ENCODE data around the gene SH3TC1.

Gene SH3TC1

GRCh38 chr4:8213121-8213520 is 14.0 kb downstream of the SH3TC1 start:
- no peak for FAIRE-seq
- no peak for DNase-seq (ENCODE audit: low spot score)

- no peak for FAIRE-seq
- no peak for DNase-seq (ENCODE audit: low spot score)
Observed at GRCh38 chr4:8214136-8214535, 15.0 kb downstream of the SH3TC1 start.

- DNase-seq (ENCODE audit: low spot score) (no peak), FAIRE-seq (no peak)
Observed at GRCh38 chr4:8215001-8215427, 15.9 kb downstream of the SH3TC1 start.

- DNase-seq (ENCODE audit: low spot score) (no peak), FAIRE-seq (no peak)
Observed at GRCh38 chr4:8215641-8216442, 16.8 kb downstream of the SH3TC1 start.

- no peak for FAIRE-seq
Observed at GRCh38 chr4:8216443-8217245, 17.6 kb downstream of the SH3TC1 start.

GRCh38 chr4:8217246-8217511 is 18.1 kb downstream of the SH3TC1 start:
- FAIRE-seq, result no peak

More at GRCh38 chr4:8216443-8217245, 17.6 kb downstream of the SH3TC1 start:
- no peak for DNase-seq (ENCODE audit: low spot score)

GRCh38 chr4:8217871-8218270 is 18.8 kb downstream of the SH3TC1 start:
- DNase-seq (ENCODE audit: low spot score), result no peak
- FAIRE-seq, result no peak

More at GRCh38 chr4:8217246-8217511, 18.1 kb downstream of the SH3TC1 start:
- no peak for DNase-seq (ENCODE audit: low spot score)

- DNase-seq (ENCODE audit: low spot score) (no peak), FAIRE-seq (no peak)
Observed at GRCh38 chr4:8218371-8219031, 19.4 kb downstream of the SH3TC1 start.

GRCh38 chr4:8219236-8219635 is 20.1 kb downstream of the SH3TC1 start:
- no peak for DNase-seq (ENCODE audit: low spot score)
- FAIRE-seq, result no peak

- FAIRE-seq, result no peak
- DNase-seq (ENCODE audit: low spot score), result no peak
Observed at GRCh38 chr4:8220661-8221450, 21.8 kb downstream of the SH3TC1 start.

GRCh38 chr4:8221476-8221875 is 22.4 kb downstream of the SH3TC1 start:
- DNase-seq (ENCODE audit: low spot score) (no peak), FAIRE-seq (no peak)

- no peak for DNase-seq (ENCODE audit: low spot score)
- no peak for FAIRE-seq
Observed at GRCh38 chr4:8221985-8222384, 22.9 kb downstream of the SH3TC1 start.

- no peak for FAIRE-seq
- no peak for DNase-seq (ENCODE audit: low spot score)
Observed at GRCh38 chr4:8222609-8223388, 23.7 kb downstream of the SH3TC1 start.

GRCh38 chr4:8224267-8224974 is 25.3 kb downstream of the SH3TC1 start:
- no peak for FAIRE-seq

GRCh38 chr4:8224975-8225625 is 26.0 kb downstream of the SH3TC1 start:
- DNase-seq (ENCODE audit: low spot score) (no peak), FAIRE-seq (no peak)

More at GRCh38 chr4:8224267-8224974, 25.3 kb downstream of the SH3TC1 start:
- no peak for DNase-seq (ENCODE audit: low spot score)

- FAIRE-seq, result no peak
- no peak for DNase-seq (ENCODE audit: low spot score)
Observed at GRCh38 chr4:8225706-8226443, 26.8 kb downstream of the SH3TC1 start.

GRCh38 chr4:8227201-8227770 is 28.2 kb downstream of the SH3TC1 start:
- DNase-seq (ENCODE audit: low spot score) (no peak), FAIRE-seq (no peak)

GRCh38 chr4:8227771-8228318 is 28.8 kb downstream of the SH3TC1 start:
- DNase-seq (ENCODE audit: low spot score), result no peak

More at GRCh38 chr4:8227771-8228318, 28.8 kb downstream of the SH3TC1 start:
- no peak for FAIRE-seq

Measured in urothelium cell line (cell line).